Measurements from ENCODE around the gene CDKL2. TPM values are rescaled to one million over a fixed set of nuclear protein-coding genes. Genes with fewer than 3 reads are reported as not detected.

The CDKL2 gene
- total and polyA plus RNA-seq, 2 experiments from 2014 or later, result 1.8 to 3.1 TPM

DNA sequence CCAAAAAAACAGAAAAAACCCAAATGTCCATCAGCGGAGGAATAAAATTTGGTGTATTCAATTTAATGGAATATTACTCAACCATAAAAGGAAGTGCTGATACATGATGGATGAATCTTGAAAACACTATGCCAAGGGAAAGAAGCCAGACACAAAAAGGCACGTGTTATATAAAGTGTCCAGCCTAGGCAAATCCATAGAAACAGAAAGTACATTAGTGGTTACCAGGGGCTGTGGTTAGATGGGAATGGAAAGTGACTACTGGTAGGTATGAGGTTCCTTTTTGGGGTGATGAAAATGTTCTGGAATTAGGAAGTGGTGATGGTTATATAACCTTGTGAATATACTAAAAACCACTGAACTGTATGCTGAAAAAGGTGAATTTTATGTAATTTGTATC is 3.5 kb upstream of the CDKL2 start (continued):
- TF ChIP-seq, protein P1, sequence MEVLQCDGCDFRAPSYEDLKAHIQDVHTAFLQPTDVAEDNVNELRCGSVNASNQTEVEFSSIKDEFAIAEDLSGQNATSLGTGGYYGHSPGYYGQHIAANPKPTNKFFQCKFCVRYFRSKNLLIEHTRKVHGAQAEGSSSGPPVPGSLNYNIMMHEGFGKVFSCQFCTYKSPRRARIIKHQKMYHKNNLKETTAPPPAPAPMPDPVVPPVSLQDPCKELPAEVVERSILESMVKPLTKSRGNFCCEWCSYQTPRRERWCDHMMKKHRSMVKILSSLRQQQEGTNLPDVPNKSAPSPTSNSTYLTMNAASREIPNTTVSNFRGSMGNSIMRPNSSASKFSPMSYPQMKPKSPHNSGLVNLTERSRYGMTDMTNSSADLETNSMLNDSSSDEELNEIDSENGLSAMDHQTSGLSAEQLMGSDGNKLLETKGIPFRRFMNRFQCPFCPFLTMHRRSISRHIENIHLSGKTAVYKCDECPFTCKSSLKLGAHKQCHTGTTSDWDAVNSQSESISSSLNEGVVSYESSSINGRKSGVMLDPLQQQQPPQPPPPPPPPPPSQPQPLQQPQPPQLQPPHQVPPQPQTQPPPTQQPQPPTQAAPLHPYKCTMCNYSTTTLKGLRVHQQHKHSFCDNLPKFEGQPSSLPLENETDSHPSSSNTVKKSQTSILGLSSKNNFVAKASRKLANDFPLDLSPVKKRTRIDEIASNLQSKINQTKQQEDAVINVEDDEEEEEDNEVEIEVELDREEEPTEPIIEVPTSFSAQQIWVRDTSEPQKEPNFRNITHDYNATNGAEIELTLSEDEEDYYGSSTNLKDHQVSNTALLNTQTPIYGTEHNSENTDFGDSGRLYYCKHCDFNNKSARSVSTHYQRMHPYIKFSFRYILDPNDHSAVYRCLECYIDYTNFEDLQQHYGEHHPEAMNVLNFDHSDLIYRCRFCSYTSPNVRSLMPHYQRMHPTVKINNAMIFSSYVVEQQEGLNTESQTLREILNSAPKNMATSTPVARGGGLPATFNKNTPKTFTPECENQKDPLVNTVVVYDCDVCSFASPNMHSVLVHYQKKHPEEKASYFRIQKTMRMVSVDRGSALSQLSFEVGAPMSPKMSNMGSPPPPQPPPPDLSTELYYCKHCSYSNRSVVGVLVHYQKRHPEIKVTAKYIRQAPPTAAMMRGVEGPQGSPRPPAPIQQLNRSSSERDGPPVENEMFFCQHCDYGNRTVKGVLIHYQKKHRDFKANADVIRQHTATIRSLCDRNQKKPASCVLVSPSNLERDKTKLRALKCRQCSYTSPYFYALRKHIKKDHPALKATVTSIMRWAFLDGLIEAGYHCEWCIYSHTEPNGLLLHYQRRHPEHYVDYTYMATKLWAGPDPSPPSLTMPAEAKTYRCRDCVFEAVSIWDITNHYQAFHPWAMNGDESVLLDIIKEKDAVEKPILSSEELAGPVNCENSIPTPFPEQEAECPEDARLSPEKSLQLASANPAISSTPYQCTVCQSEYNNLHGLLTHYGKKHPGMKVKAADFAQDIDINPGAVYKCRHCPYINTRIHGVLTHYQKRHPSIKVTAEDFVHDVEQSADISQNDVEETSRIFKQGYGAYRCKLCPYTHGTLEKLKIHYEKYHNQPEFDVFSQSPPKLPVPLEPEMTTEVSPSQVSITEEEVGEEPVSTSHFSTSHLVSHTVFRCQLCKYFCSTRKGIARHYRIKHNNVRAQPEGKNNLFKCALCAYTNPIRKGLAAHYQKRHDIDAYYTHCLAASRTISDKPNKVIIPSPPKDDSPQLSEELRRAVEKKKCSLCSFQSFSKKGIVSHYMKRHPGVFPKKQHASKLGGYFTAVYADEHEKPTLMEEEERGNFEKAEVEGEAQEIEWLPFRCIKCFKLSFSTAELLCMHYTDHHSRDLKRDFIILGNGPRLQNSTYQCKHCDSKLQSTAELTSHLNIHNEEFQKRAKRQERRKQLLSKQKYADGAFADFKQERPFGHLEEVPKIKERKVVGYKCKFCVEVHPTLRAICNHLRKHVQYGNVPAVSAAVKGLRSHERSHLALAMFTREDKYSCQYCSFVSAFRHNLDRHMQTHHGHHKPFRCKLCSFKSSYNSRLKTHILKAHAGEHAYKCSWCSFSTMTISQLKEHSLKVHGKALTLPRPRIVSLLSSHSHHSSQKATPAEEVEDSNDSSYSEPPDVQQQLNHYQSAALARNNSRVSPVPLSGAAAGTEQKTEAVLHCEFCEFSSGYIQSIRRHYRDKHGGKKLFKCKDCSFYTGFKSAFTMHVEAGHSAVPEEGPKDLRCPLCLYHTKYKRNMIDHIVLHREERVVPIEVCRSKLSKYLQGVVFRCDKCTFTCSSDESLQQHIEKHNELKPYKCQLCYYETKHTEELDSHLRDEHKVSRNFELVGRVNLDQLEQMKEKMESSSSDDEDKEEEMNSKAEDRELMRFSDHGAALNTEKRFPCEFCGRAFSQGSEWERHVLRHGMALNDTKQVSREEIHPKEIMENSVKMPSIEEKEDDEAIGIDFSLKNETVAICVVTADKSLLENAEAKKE (CRISPR knock-in tag; IDR thresholded peaks at IDR 0.05), result no peak

DNA sequence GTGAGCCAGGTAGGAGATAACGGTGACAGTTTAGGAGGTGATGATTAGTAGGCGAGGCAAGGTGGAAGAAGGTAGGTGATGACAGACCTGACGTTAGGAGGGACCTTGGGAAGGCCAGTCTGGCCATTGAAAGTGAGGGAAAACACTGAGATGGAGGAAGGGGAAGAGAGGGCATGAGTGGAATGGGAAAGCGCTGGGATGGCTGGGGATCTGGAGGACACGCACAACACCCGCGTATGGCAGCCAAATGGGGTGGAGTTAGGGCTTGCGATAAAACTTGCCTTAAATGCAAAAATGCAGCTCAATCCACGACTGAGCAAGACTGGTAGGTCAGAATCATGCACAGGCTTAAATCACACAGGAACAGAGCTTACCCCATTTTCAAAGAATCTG is 605 bp upstream of the CDKL2 start:
- Mint-ChIP-seq H3K36me3 (ENCODE audit: low read depth) (no peaks in the 10 kb centered on the region), H3K4me3 (peak overlapping the region; percentile 85), H3K9me3 (no peaks in the 10 kb centered on the region), H3K27me3 (ENCODE audit: insufficient read depth, low read depth, poor library complexity) (peaks cover 8% of the 10 kb centered on the region), H3K4me1 (peaks cover 5% of the 10 kb centered on the region), H3K27ac (no peak overlapping the region)
- H3K79me2 ChIP-seq (replicated peaks; ENCODE audit: insufficient read depth), result no peaks in the 10 kb centered on the region; the same call in 1 of the 2 replicates
- no peaks in the 10 kb centered on the region for H3K36me3 ChIP-seq (ENCODE audit: insufficient read depth)
- H3K27me3 ChIP-seq (ENCODE audit: insufficient read depth), result peaks cover 9% of the 10 kb centered on the region
- no peak overlapping the region for H3K27ac ChIP-seq (ENCODE audit: low read depth)
- ATAC-seq (peak; percentile 5), DNase-seq (ENCODE audit: low spot score) (no peak)
- H3K4me2 ChIP-seq, result peak overlapping the region; percentile 88
- no peaks in the 10 kb centered on the region for H4K20me1 ChIP-seq (replicated peaks; ENCODE audit: insufficient read depth)
- no peaks in the 10 kb centered on the region for H3K9me2 ChIP-seq (ENCODE audit: insufficient read depth)
- peak overlapping the region; percentile 83 for H3K4me3 ChIP-seq
- peaks cover 5% of the 10 kb centered on the region; the same call in 1 of the 2 replicates for H3K4me1 ChIP-seq (ENCODE audit: insufficient read depth)
- H2AFZ ChIP-seq, result peak overlapping the region; percentile 95
- H3F3A ChIP-seq (replicated peaks; ENCODE audit: low read depth), result no peaks in the 10 kb centered on the region
- TF ChIP-seq EZH2phosphoT487 (IDR thresholded peaks at IDR 0.05; ENCODE audit: unreplicated experiment) (no peak), JUNB (IDR thresholded peaks at IDR 0.05; ENCODE audit: unreplicated experiment) (no peak), POLR2AphosphoS5 (IDR thresholded peaks at IDR 0.05; ENCODE audit: low read depth) (no peak), NANOG (IDR thresholded peaks at IDR 0.05; ENCODE audit: borderline replicate concordance) (no peak), EZH2 (IDR thresholded peaks at IDR 0.05; ENCODE audit: low read depth, unreplicated experiment) (no peak), CREB1 (CRISPR knock-in tag; IDR thresholded peaks at IDR 0.05; ENCODE audit: low read depth) (no peak)
- TF ChIP-seq, protein P2, sequence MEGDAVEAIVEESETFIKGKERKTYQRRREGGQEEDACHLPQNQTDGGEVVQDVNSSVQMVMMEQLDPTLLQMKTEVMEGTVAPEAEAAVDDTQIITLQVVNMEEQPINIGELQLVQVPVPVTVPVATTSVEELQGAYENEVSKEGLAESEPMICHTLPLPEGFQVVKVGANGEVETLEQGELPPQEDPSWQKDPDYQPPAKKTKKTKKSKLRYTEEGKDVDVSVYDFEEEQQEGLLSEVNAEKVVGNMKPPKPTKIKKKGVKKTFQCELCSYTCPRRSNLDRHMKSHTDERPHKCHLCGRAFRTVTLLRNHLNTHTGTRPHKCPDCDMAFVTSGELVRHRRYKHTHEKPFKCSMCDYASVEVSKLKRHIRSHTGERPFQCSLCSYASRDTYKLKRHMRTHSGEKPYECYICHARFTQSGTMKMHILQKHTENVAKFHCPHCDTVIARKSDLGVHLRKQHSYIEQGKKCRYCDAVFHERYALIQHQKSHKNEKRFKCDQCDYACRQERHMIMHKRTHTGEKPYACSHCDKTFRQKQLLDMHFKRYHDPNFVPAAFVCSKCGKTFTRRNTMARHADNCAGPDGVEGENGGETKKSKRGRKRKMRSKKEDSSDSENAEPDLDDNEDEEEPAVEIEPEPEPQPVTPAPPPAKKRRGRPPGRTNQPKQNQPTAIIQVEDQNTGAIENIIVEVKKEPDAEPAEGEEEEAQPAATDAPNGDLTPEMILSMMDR (conservative IDR thresholded peaks at IDR 0.05; ENCODE audit: low read depth in 2 of 2), result no peak
- TF ChIP-seq, protein P3, sequence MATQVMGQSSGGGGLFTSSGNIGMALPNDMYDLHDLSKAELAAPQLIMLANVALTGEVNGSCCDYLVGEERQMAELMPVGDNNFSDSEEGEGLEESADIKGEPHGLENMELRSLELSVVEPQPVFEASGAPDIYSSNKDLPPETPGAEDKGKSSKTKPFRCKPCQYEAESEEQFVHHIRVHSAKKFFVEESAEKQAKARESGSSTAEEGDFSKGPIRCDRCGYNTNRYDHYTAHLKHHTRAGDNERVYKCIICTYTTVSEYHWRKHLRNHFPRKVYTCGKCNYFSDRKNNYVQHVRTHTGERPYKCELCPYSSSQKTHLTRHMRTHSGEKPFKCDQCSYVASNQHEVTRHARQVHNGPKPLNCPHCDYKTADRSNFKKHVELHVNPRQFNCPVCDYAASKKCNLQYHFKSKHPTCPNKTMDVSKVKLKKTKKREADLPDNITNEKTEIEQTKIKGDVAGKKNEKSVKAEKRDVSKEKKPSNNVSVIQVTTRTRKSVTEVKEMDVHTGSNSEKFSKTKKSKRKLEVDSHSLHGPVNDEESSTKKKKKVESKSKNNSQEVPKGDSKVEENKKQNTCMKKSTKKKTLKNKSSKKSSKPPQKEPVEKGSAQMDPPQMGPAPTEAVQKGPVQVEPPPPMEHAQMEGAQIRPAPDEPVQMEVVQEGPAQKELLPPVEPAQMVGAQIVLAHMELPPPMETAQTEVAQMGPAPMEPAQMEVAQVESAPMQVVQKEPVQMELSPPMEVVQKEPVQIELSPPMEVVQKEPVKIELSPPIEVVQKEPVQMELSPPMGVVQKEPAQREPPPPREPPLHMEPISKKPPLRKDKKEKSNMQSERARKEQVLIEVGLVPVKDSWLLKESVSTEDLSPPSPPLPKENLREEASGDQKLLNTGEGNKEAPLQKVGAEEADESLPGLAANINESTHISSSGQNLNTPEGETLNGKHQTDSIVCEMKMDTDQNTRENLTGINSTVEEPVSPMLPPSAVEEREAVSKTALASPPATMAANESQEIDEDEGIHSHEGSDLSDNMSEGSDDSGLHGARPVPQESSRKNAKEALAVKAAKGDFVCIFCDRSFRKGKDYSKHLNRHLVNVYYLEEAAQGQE (IDR thresholded peaks at IDR 0.05; ENCODE audit: unreplicated experiment), result no peak
